Stimulated activated CD4-positive, alpha-beta T cell treated with anti-CD3 and anti-CD28 coated beads, Interleukin-12 subunit alpha, Interleukin-12 subunit beta, amount 100 ng/mL, for 4 hours (primary cell): ENCODE results near the gene CCDC85C.

Experiments
- DNase-seq: peaks from one replicate; pipeline ENCODE4 v3.0.0-alpha.2; 2020

The CCDC85C gene

DNA sequence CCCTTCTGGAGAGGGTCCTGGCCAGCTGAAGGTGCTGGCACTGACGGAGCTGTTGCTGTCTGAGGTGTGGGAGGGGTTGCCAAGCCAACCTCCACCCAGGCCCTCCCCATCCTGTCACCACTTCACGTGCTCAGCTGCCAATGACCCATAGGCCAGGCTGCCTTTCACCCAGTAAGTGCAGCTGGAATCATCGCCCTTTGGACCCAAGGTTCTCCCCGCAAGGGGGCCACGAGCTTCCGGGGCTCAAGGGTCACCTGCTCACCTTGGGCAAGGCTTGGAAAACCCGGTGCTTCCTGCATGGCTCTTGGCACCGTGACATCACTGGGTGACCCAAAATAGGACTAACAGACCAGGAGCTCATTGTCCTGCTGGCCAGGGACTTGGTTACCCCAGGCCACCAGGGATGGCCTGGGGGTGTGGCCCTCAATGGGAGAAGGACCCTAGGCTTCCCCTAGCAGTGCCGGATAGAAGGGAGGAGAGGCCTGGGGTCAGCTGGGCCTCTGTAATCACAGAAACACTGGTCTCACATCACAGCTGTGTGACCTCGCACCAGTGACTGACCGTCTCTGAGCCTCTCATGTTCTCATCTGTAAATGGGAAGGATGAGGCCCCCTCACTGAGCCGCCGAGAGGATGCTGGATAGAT is 51.3 kb downstream of the CCDC85C start:
- no peak for DNase-seq

- no peak for DNase-seq
Measured at GRCh38 chr14:99552021-99552553, 51.9 kb downstream of the CCDC85C start.

DNA sequence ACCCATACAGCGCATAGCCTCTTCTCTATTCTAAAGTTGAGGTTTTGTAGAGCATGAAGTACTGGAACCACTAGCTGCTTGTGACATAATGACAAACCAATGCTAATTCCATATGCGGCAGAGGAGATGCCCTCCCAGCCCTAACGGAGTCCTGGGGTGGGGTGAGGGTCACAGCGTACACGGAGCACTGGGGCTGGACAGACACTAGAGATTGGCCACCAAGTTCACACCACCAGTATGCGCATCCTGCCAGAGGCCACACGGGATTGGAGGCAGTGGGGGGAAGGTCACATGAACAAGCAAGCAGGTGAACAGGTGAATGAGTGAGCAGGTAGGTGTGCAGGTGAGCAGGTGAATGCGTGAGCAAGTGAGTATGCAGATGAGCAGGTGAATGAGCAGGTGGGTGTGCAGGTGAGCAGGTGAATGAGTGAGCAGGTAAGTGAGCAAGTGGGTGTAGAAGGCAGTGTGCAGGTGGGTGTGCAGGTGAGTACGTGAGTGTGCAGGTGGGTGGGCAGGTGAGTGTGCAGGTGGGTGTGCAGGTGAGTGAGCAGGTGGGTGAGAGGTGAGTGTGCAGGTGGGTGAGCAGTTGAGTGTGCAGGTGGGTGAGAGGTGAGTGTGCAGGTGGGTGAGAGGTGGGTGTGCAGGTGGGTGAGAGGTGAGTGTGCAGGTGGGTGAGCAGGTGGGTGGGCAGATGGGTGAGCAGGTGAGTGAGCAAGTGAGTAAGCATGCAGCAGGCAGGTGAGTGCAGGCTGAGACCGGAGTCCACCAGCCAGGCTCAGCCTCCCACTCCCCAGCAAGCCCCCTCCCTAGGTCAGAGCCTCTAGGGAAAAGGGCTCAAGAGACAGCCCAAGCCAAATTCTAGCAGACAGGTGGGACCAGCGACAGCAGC is 52.7 kb downstream of the CCDC85C start:
- DNase-seq = no peak

- DNase-seq = no peak
Measured at GRCh38 chr14:99550387-99550992, 53.5 kb downstream of the CCDC85C start.

DNA sequence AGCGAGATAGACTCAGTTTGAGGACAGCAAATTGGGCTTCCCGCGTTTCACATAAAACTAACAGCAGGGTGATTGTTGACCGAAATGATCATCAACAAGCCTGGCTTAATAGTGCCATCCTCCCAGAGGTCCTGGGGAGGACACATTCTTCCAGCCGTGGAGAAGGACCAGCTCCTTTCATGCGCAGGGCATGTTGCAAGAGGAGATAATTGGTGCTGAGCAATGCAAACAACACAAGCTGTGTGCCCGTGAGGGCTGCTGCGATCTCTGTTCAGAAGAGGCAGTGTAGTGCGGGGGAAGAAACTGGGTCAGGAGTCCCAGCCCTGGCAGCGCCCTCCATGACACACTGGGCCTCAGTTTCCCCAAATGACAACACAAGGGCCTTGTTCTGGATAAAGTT is 54.3 kb downstream of the CCDC85C start:
- DNase-seq = no peak

- DNase-seq = no peak
Measured at GRCh38 chr14:99548871-99549515, 55.0 kb downstream of the CCDC85C start.

DNA sequence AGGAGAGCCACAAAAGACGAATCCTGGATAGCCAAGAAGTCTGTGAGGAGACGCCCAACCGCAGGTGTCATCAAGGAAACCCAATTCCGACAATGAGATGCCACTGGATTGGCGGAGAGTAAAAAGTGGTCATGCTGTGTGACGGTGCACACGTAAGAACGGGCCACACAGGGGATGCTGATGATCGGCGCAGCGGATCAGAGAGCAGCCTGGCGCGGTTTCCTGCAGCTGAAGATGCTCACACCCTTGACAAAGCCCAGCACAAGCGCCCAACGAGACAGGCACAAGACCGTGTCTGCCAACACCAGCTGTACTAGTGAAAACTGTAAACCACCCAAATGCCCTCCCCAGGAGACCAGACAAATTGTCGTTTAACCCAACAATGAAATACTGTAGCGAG is 55.8 kb downstream of the CCDC85C start:
- no peak for DNase-seq

DNA sequence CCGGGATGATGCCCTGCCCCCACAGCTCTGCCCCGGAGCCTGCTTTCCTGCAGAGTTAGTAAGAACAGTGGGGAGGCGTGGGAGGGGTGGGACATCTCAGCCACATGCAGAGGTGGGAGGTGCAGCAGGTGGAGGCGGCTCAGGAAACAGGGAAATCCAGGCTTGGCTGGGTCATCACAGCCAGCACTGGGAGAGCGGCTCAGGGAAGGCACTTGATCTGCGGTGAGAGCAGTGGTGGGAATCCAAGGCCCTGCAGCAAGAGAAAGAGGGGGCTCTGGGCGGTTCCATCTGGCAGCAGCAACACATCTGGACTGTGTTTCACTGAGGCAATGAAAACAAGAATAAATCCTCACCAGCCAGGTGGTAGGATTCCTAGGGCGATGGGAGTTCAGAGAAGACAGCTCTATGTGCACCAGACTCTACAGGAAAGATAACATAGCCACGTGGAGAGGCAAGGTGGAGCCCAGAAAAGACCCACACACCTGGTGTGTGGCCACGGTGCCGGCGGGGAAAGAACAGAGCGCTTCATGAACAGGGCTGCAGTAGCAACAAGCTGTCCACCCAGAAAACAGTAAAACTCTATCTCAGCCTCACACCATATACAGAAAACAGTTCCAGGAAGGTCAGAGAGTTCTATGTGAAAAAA is 57.6 kb downstream of the CCDC85C start:
- no peak for DNase-seq

DNA sequence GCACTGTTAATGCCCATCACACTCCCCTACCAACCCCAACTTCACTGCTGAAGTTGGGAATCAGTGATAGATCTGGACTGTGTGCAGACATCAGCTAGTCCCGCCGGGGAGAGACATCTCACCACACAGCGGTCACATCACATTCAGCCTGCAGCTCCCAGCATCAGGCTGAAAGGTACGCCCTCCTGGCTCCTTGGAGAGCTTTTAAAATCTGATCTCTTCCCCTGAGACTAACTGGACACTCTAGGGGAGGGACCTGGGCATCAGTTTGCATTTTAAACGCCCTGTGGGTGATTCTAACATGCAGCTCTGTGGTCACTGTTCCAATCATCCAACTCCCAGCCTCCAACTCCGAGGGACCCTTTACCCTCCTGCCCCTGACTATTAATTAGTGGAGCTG is 58.4 kb downstream of the CCDC85C start:
- DNase-seq = no peak

DNA sequence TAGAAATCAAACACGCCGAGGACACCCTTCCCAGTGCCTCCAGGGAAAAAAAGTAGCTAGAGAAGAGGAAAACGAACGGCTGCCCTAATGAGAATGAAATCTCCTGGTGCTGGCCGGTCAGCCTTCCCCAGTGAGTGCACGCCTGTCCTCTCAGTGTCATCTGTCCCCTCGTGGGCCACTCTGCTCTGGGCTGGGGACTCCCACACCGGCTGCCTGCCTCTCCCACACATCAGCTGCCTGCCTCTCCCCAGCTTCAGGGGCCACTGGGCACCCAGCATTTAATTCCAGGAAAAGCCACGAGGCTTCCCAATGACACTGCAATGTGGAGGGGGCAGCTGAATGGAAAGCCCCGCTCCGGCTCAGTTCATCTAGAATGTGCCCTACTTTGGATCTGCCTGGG is 59.0 kb downstream of the CCDC85C start:
- no peak for DNase-seq

DNA sequence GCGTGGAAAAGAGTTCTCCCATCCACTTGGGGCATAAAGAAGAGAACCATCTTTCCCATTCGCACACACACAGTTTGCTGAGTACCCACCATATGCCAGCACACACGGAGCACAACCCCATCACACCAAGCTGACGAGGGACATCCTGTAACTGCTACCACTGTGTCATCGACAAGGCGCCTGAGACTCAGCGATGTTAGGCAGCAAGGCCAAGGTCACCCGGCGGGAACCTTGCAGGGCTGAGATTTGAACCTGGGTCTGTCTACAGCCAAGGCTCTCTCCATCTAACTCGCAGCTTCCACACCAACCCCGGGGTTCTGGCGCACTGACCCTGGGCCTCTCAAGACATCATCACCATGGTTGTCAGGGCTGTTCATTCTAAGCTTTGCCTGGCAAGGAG is 60.0 kb downstream of the CCDC85C start:
- DNase-seq = no peak

DNA sequence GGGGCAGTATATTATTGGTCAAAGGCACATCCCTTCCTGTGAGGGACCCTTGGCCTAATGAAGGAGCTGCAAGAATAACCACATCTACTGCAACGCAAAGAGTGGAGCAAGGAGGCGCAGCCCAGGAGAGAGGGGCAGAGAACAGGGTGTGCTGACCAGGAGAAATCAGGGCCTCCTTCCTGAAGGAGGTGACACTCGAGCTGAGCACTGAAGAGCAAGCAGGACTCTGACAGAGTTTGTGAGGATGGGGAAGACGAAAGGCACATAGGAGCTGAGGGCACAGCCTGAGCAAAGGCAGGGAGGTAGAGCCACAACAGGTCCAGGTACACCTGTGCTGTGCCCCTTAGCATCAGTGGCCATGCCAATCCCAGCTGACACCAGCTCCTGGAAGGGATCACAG is 60.6 kb downstream of the CCDC85C start:
- no peak for DNase-seq

- no peak for DNase-seq
Measured at GRCh38 chr14:99542566-99542965, 61.4 kb downstream of the CCDC85C start.

DNA sequence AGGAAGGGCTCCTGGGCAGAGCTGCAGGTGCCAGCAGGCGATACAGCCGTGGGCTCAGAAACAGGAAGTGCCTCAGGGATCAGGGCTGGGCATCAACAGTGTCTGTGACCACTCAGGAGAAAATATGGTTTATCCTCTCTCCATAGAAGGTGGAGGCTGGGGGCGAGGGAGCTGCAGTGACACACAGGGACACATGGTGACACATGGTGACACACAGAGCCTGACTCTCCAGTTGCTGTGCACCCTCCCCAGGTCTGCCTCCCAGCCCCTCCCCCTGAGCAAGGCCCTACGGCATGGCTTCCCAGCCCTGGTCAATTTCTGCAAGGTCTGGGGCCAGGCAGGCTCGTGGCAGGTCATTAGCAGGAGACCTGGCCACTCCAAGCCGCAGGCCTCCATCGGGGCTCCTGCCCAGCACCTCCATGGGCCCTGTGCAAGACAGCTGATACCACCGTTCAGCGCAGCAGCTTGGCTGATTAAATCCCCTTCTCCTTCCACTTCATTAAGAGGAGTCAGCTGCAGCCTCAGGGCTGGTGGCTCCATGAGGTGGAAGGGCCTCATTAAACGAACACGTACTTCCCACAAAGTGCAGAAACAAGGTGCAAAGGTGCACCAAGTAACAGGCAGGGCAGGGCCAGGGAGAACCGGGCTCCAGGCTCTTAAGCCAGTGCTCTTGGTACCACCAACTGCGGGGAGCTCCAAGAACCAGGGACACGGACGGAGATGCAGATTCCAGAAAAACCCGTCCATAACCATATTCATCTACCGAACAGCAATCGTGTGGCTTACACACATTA is 62.1 kb downstream of the CCDC85C start:
- no peak for DNase-seq

- no peak for DNase-seq
Measured at GRCh38 chr14:99541211-99541610, 62.8 kb downstream of the CCDC85C start.

GRCh38 chr14:99540196-99541032 is 63.6 kb downstream of the CCDC85C start:
- no peak for DNase-seq

DNA sequence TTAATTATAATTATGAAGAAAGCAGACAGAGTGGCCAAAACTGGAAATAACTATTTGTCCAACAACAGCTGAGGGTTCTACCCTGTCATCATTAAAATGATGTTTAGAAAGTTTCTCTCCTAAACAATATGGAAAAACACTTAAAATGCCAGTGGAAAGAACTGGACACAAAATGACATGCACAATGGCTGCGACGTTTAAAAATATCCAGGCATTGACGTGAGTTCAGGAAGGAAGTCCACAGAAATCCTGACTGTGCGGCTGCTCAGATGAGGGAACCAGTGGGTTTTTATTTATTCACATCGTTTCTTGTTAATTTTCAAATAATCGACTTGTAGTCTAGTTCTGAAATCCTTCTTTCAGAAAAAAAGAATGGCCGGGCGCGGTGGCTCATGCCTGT is 64.5 kb downstream of the CCDC85C start:
- DNase-seq = no peak

DNA sequence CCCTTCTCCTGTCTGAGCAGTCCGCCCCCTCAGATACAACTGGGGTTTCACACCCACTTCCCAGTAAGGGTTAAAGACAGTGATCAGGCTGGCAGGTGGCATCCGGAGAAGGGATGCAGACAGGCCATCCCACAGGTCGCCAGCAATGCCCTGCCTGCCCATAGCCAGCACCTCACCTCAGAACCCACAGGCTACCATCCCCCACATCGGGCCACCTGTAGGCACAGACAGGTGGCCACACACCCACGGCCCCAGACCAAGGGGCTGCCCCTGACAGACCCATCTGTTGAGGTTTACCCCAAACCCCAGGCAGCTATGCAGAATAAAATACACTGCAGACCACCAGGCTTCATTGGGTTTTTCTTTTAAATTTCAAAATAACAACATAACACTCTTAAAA is 65.3 kb downstream of the CCDC85C start:
- DNase-seq = no peak

DNA sequence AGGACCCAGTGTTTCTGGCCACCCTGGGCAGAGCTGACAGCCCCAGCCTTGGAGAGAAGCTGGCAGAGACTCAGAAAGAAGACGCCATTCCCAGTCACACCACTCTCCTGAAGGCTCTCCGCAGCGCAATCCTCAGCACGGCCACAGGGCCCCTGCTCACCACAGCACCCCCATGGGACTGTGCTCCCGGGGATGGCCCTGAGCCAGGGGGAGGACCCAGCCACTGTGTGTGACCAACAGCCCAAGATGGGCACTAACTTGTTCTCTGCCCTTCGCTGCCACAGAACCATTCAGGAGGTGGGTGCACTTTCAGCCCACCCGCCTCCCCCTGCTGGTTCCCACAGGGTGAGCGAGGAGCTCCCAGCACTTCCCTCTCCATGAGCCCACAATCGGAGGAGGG is 65.7 kb downstream of the CCDC85C start:
- DNase-seq = no peak

- DNase-seq = no peak
Measured at GRCh38 chr14:99537399-99537798, 66.6 kb downstream of the CCDC85C start.
